Stimulated activated memory B cell treated with anti-CD40 and anti-IgM and Interleukin-4, amounts not matched to agents 10 μg/mL and 1 μg/mL and 100 μg/mL, for 72 hours (primary cell): ENCODE measurements around the gene ZNF565.
"Not testable (repeated sequence)": the region's sequence is repeated elsewhere in the genome, so short reads cannot be mapped to it uniquely, and the experiment has no call there.

ENCODE experiments used
- ATAC-seq: fragments of 150-1000 bp; cut with Tn5 transposase; 2 replicates; pipeline ENCODE4 v1.10.0; 2021
- H3K27ac Mint-ChIP-seq: one replicate; pipeline ENCODE4 v1.8.0; 2022; ENCODE audit warnings: mild to moderate bottlenecking, mixed read lengths
- H3K27me3 Mint-ChIP-seq: one replicate; pipeline ENCODE4 v1.8.0; 2022; ENCODE audit warnings: mixed read lengths
- H3K36me3 Mint-ChIP-seq: one replicate; pipeline ENCODE4 v1.8.0; 2022; ENCODE audit warnings: mixed read lengths
- H3K4me1 Mint-ChIP-seq: one replicate; pipeline ENCODE4 v1.8.0; 2022; ENCODE audit warnings: mixed read lengths
- H3K4me3 Mint-ChIP-seq: one replicate; pipeline ENCODE4 v1.8.0; 2022; ENCODE audit warnings: mild to moderate bottlenecking, moderate library complexity, mixed read lengths
- H3K9me3 Mint-ChIP-seq: one replicate; pipeline ENCODE4 v1.8.0; 2022; ENCODE audit warnings: mixed read lengths

The ZNF565 gene

DNA sequence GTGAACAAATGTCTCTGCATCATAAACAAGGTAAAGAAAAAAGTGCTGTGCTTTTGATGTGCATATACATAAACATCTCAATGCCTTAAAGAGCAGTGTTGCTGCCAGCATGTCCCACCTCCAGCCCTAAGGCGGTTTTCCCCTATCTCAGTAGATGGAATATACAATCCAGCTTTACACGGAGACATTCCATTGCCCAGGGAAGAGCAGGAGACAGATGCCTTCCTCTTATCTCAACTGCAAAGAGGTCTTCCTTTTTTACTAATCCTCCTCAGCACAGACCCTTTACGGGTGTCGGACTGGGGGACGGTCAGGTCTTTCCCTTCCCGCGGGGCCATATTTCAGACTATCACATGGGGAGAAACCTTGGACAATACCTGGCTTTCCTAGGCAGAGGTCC is 19.2 kb upstream of the ZNF565 start:
- H3K27me3 Mint-ChIP-seq, H3K4me1 Mint-ChIP-seq, ATAC-seq, H3K4me3 Mint-ChIP-seq, H3K27ac Mint-ChIP-seq: not testable (repeated sequence)
- Mint-ChIP-seq H3K36me3 (peaks cover 99% of the 10 kb centered on the region), H3K9me3 (peaks cover 13% of the 10 kb centered on the region)

DNA sequence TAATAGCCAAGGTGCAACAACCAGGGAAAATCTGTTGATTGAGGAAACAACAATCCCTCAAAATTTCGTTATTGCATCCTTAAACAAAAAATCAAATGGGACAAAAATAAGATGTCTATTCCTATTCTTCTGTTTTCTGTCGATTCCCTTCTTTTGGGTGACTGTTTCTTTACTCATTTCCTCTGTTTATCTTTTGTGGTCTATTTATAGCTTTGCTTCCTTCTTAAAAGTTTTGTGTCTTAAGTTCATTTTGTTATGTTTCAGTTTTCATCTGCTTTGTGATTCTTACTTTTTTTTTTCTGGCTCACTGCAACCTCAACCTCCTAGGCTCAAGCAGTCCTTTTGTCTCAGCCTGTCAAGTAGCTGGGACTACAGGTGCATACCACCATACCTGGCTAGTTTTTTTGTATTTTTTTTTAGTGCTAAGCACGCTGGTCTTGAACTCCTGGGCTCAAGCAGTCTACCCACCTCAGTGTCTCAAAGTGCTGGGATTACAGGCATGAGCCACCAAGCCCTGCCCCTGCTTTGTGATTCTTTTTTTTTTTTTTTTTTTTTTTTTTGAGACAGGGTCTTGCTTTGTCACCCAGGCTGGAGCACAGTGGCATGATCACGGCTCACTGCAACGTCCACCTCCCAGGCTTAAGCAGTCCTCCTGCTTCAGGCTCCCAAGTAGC is 10.9 kb upstream of the ZNF565 start:
- Mint-ChIP-seq H3K27ac (no peak overlapping the region), H3K9me3 (peaks cover 3% of the 10 kb centered on the region), H3K27me3 (no peaks in the 10 kb centered on the region), H3K36me3 (peaks cover 72% of the 10 kb centered on the region), H3K4me1 (peaks cover 41% of the 10 kb centered on the region), H3K4me3 (no peak overlapping the region)
- no peak for ATAC-seq

DNA sequence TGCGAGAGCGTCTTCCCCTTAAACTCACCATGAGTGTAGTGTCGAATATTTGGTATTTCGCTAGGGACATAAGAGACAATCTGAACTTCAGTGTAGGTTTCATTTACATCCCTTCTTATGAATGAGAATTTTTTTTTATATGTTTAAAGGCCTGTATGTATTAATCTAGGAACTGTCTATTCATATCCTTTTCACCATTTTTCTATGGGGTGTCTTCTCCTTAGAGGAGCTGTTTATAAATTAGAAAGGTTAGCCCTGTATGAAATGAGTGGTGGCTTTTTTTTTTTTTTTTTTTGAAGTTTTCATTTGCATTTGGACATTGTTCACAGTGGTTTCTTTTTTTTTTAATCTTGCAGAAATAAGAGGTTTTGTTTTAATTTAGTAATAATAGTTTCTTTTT is 8.0 kb upstream of the ZNF565 start:
- Mint-ChIP-seq H3K36me3 (peaks cover 60% of the 10 kb centered on the region), H3K4me1 (peaks cover 54% of the 10 kb centered on the region), H3K27me3 (no peaks in the 10 kb centered on the region), H3K4me3 (no peak overlapping the region), H3K27ac (no peak overlapping the region), H3K9me3 (no peaks in the 10 kb centered on the region)
- ATAC-seq = no peak

DNA sequence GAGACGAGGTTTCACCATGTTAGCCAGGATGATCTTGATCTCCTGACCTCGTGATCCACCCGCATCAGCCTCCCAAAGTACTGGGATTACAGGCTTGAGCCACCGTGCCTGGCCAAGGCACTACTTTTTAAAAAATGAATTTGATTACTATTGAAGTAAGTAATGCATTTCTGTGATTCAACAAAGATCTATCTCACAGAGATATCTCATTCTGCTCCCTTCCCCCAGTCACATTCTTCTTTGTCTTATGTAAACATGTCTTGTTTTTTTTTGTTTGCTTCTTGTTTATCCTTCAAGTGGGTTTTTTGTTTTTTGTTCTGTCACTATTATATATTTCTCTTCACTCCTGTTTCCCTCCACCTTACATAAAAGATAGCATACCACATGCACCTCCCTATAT is 7.0 kb upstream of the ZNF565 start:
- no peak overlapping the region for H3K4me3 Mint-ChIP-seq
- no peaks in the 10 kb centered on the region for H3K9me3 Mint-ChIP-seq
- H3K4me1 Mint-ChIP-seq = peaks cover 63% of the 10 kb centered on the region
- ATAC-seq = no peak
- H3K27me3 Mint-ChIP-seq = no peaks in the 10 kb centered on the region
- H3K36me3 Mint-ChIP-seq = peaks cover 63% of the 10 kb centered on the region
- H3K27ac Mint-ChIP-seq = no peak overlapping the region

DNA sequence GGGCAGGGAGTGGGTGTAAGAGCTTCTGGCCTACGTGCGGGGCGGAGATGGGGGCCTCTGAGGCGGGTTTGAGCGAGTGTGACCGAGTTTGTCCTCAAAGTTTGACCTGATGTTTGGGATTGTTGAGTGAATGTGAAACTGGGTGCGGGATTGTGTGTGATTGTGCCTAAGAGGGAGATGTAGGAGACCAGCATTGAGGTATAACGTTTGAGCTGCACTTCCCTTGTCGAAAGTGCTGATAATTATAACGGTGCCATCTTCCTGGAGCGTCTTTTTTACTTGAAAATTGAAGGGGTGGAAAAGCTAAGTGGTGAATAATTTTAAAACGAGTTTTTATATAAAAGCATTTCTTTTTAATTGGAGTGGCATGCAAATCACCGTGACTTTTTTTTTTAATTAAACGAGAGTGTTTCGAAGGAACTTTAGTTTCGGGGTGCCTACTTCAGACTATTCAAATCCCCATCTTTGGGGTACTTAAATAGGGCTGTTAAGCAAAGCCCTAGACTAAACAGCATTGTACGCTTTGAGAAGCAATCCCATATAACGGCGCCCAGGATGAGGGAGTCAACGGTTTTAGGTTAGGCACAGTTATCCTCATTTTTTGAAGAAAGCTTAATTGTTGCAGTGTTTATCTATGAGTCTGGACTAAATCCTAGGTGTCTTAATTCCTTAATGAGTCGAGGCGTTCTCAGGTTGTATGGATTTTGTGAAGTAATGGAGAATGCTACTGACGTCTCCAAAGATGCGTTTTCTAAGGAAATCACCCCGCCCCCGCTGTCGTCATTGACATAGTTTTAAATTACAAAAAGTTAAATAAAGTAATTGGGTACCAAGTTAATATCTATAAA is 1.0 kb upstream of the ZNF565 start:
- no peak overlapping the region for H3K4me3 Mint-ChIP-seq
- H3K27me3 Mint-ChIP-seq = no peaks in the 10 kb centered on the region
- peaks cover 24% of the 10 kb centered on the region for H3K4me1 Mint-ChIP-seq
- no peak overlapping the region for H3K27ac Mint-ChIP-seq
- no peaks in the 10 kb centered on the region for H3K9me3 Mint-ChIP-seq
- H3K36me3 Mint-ChIP-seq = peaks cover 18% of the 10 kb centered on the region
- ATAC-seq = no peak

DNA sequence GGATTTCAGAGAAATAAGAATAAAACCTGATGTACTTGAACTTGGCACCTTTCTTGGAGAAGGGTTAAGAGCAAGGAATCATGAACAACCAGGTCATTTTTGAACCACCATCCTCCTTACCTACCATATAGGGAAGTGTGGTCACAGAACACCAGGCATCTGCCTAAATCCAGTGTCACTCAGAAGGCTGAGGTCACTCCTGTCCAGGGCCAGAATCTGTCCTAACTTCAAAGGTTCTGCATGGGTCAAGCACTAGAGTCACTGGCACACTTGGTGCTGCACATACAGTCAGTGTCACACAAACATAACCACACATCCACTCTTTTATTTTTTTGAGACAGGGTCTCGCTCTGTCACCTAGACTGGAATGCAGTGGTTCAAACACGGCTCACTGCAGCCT is 1.6 kb downstream of the ZNF565 start:
- peaks cover 5% of the 10 kb centered on the region for H3K36me3 Mint-ChIP-seq
- H3K9me3 Mint-ChIP-seq = no peaks in the 10 kb centered on the region
- no peak for ATAC-seq
- no peak overlapping the region for H3K27ac Mint-ChIP-seq
- H3K27me3 Mint-ChIP-seq = no peaks in the 10 kb centered on the region
- H3K4me1 Mint-ChIP-seq = peaks cover 18% of the 10 kb centered on the region
- no peak overlapping the region for H3K4me3 Mint-ChIP-seq

DNA sequence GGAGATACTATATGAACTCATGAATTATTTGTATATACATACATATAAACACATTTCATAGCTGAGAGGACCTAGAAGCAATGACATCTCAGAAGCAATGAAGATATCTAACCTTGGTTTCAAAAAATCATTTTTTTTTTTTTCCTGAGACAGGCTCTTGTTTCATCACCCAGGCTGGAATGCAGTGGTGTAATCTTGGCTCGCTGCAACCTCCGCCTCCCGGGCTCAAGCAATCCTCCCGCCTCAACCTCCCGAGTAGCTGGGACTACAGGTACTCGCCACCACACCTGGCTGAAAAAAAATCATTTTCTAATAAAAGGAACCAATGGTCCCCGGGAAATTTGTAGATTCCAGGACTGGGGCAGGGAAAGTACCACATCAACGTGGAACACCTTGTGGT is 4.0 kb downstream of the ZNF565 start:
- Mint-ChIP-seq H3K27ac (no peak overlapping the region), H3K4me1 (peaks cover 22% of the 10 kb centered on the region), H3K9me3 (no peaks in the 10 kb centered on the region), H3K4me3 (no peak overlapping the region), H3K27me3 (no peaks in the 10 kb centered on the region), H3K36me3 (peaks cover 7% of the 10 kb centered on the region)
- no peak for ATAC-seq

DNA sequence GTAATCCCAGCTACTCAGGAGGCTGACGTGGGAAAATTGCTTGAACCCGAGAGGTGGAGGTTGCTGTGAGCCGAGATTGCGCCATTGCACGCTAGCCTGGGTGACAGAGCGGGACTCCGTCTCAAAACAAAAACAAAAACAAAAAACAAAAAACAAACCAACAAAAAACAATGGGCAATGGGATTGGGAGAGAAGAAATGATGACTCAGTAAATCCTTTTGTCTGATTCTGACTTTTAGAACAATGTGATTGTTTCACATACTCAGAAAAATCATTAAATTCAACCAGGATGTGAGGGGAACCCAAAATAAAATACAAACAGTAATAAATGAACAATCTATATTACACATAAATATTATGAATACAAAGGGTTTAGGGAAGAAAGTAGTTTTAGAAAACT is 5.1 kb downstream of the ZNF565 start:
- H3K27ac Mint-ChIP-seq = no peak overlapping the region
- H3K27me3 Mint-ChIP-seq = no peaks in the 10 kb centered on the region
- no peaks in the 10 kb centered on the region for H3K9me3 Mint-ChIP-seq
- ATAC-seq = no peak
- H3K4me3 Mint-ChIP-seq = no peak overlapping the region
- H3K36me3 Mint-ChIP-seq = peaks cover 12% of the 10 kb centered on the region
- peaks cover 24% of the 10 kb centered on the region for H3K4me1 Mint-ChIP-seq

DNA sequence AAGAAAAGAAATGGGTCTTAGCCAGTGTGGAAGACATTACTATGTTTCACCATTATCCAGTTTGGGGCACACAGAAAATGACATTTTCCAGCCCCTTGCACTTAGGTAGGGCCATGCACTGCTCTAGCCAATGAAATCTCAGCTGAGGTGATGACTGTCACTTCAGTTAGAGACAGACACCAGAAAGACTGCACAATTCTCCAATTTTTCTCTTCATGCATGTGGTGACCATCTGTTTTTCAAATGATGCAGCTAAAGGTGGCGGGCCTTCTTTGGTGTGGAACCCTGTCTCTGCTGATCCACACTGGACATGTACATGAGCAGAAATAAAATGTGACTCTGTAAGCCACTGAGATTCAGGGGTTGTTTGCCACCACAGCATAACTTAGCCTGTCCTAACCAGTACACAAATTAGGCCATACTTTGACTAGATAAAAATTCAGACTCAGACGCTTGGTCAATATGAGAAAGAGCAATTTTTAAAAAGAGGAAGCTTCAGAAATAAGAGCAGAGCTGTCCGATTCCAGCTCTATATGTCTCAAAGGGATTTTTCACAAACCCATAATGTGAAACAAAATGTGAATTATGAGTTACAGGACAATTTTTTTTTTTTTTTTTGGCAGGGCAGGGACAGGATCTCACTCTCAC is 6.7 kb downstream of the ZNF565 start:
- Mint-ChIP-seq H3K36me3 (peaks cover 18% of the 10 kb centered on the region), H3K27me3 (no peaks in the 10 kb centered on the region), H3K4me1 (peaks cover 35% of the 10 kb centered on the region), H3K27ac (peak overlapping the region; percentile 83), H3K4me3 (no peak overlapping the region), H3K9me3 (no peaks in the 10 kb centered on the region)
- ATAC-seq = peak; percentile 92

DNA sequence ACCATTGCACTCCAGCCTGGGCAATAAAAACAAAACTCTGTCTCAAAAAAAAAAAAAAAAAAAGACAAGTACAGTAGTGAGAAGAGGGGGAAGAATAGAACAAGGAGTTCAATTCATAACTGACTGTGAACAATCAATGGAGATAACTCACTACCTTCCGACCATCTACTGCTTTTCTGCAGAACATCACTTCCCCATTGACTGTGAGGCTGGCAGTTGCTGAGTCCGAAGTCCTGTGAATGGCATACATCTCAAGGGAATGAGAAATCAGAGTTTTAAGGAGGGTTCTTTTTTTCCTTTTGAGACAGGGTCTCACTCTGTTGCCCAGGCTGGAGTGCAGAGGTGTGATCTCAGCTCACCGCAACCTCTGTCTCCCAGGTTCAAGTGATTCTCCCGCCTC is 11.2 kb downstream of the ZNF565 start:
- Mint-ChIP-seq H3K4me3 (peak overlapping the region; percentile 46), H3K36me3 (peaks cover 32% of the 10 kb centered on the region), H3K9me3 (no peaks in the 10 kb centered on the region), H3K27me3 (no peaks in the 10 kb centered on the region), H3K4me1 (peaks cover 33% of the 10 kb centered on the region), H3K27ac (peak overlapping the region; percentile 3)
- peak; percentile 58 for ATAC-seq

DNA sequence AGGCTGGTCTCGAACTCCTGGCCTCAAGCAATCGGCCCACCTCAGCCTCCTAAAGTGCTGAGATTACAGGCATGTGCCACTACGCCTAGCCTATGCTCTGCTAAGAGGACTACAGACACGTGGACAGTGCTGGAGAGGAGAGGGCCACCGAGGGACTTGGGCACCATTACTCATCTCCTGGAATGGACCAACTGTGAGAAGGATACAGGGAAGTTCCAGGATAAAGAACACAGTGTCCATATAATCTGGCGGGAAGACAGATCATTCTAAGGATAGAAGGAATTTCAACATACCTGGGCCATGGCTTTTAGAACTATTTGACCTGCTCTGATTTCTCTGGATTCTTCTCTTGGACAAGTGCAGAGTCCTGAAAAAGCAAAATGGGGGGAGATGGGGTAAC is 12.8 kb downstream of the ZNF565 start:
- ATAC-seq = no peak
- Mint-ChIP-seq H3K4me1 (peaks cover 19% of the 10 kb centered on the region), H3K4me3 (no peak overlapping the region), H3K36me3 (peaks cover 43% of the 10 kb centered on the region), H3K27ac (no peak overlapping the region), H3K27me3 (no peaks in the 10 kb centered on the region), H3K9me3 (no peaks in the 10 kb centered on the region)

DNA sequence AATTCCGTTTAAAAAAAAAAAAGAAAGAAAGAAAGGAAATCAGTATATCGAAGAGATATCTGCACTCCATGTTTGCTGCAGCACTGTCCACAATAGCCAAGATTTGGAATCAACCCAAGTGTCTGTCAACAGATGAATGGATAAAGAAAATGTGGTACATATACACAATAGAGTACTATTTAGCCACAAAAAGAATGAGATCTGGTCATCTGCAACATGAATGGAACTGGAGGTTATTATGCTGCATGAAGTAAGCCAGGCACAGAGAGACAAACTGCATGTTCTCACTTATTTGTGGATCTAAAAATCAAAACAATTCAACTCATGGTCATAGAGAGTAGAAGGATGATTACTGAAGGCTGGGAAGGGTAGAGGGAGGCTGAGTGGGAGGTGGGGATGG is 16.3 kb downstream of the ZNF565 start:
- H3K4me1 Mint-ChIP-seq = peaks cover 7% of the 10 kb centered on the region
- no peaks in the 10 kb centered on the region for H3K27me3 Mint-ChIP-seq
- H3K36me3 Mint-ChIP-seq = peaks cover 44% of the 10 kb centered on the region
- no peak overlapping the region for H3K4me3 Mint-ChIP-seq
- no peak for ATAC-seq
- H3K27ac Mint-ChIP-seq = no peak overlapping the region
- no peaks in the 10 kb centered on the region for H3K9me3 Mint-ChIP-seq

DNA sequence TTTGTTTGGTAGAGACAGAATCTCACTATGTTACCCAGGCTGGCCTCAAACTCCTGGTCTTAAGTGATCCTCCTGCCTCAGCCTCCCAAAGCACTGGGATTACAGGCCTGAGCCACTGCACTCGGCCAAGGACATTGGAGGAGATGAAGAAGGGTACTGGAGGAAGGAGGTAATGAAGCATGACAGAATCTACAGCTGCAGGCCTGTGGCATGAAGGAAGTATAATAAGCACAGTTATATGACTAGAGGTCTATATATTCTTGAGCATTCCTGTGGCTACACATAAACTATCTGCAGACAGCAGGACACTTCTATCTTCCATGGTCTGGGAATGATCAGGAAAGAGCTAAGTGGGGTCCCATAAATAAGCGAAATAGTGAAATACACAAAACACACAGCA is 18.2 kb downstream of the ZNF565 start:
- Mint-ChIP-seq H3K27ac (peak overlapping the region; percentile 35), H3K27me3 (no peaks in the 10 kb centered on the region), H3K9me3 (no peaks in the 10 kb centered on the region), H3K36me3 (peaks cover 33% of the 10 kb centered on the region), H3K4me3 (no peak overlapping the region), H3K4me1 (peaks cover 7% of the 10 kb centered on the region)
- no peak for ATAC-seq

DNA sequence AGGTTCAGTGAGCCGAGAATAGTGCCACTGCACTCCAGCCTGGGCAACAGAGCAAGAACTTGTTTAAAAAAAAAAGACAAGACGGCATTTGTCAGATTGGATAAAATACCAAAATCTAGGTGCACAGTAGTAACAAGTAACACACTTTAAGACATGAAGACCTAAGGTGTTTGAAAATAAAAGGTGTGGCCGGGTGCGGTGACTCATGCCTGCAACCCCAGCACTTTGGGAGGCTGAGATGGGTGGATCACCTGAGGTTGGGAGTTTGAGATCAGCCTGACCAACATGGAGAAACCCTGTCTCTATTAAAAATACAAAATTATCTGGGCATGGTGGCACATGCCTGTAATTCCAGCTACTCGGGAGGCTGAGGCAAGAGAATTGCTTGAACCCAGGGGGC is 27.7 kb downstream of the ZNF565 start:
- not testable (repeated sequence) for H3K4me1 Mint-ChIP-seq, H3K9me3 Mint-ChIP-seq, H3K27ac Mint-ChIP-seq, H3K27me3 Mint-ChIP-seq, H3K4me3 Mint-ChIP-seq, ATAC-seq
- peaks cover 22% of the 10 kb centered on the region for H3K36me3 Mint-ChIP-seq

DNA sequence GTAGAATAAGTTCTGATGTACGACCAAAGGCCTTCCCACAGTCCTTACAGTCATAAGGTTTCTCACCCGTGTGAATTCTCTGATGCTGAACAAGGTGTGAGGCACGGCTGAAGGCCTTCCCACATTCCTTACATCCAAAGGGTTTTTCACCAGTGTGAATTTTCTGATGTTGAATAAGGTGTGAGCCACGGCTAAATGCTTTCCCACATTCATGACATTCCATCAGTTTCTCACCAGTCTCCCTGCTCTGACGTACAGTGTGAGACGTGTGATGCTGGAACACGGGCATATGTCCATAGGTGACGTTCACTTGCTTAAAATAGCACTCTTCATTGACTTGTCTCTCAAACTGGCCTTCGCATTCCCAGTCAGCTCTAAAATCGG is 31.2 kb downstream of the ZNF565 start:
- Mint-ChIP-seq H3K9me3 (no peaks in the 10 kb centered on the region), H3K4me1 (no peaks in the 10 kb centered on the region), H3K36me3 (peaks cover 16% of the 10 kb centered on the region), H3K4me3 (no peak overlapping the region), H3K27ac (no peak overlapping the region), H3K27me3 (no peaks in the 10 kb centered on the region)
- ATAC-seq = no peak
